Neutrophil (primary cell): ENCODE results near the gene KLHL3.

Experiments
- H3K27ac ChIP-seq: fragments of 200-600 bp; sonication (generic); 2 replicates; pipeline ENCODE4 v1.5.1; 2016; ENCODE audit warnings: mild to moderate bottlenecking, moderate library complexity
- H3K27me3 ChIP-seq: fragments of 200-600 bp; sonication (generic); 2 replicates; pipeline ENCODE4 v1.6.0; 2016; ENCODE audit warnings: mild to moderate bottlenecking
- H3K36me3 ChIP-seq: fragments of 200-600 bp; sonication (generic); 2 replicates; pipeline ENCODE4 v1.5.1; 2017
- H3K4me1 ChIP-seq, 2 experiments: fragments of 200-600 bp in 1 of 2; sonication (generic) in 1 of 2; 1 replicate in 1 of 2; 2 replicates in 1 of 2; pipeline versions ENCODE4 v1.5.1 to v1.6.1; 2013 to 2016; ENCODE audit warnings: low read depth in 1 of 2, low read length in 1 of 2, mild to moderate bottlenecking in 1 of 2, moderate library complexity in 1 of 2; ENCODE audit not compliant: control insufficient read depth in 1 of 2, insufficient read depth in 1 of 2
- H3K4me3 ChIP-seq, 2 experiments: fragments of 200-600 bp in 1 of 2; sonication (generic) in 1 of 2; 1 replicate in 1 of 2; 2 replicates in 1 of 2; pipeline ENCODE4 v1.5.1; 2013 to 2016; ENCODE audit warnings: low read depth in 1 of 2, low read length in 1 of 2, mild to moderate bottlenecking in 1 of 2, moderate library complexity in 1 of 2
- H3K9me3 ChIP-seq: fragments of 200-600 bp; sonication (generic); 2 replicates; pipeline ENCODE4 v1.5.1; 2016
- CTCF ChIP-seq: fragments of 200-600 bp; sonication (generic); IDR thresholded peaks from 2 replicates; pipeline ENCODE4 v1.5.1; 2016; ENCODE audit warnings: antibody characterized with exemption

KLHL3 gene

GRCh38 chr5:137631453-137631852 lies 104.4 kb downstream of the KLHL3 start:
- Histone ChIP-seq H3K36me3 (no peaks in the 10 kb centered on the region), H3K27me3 (no peaks in the 10 kb centered on the region), H3K27ac (no peak overlapping the region), H3K9me3 (no peaks in the 10 kb centered on the region), H3K4me1 (no peaks in the 10 kb centered on the region), H3K4me3 (no peak overlapping the region)
- no peak for TF ChIP-seq CTCF

GRCh38 chr5:137630972-137631370 lies 104.9 kb downstream of the KLHL3 start:
- Histone ChIP-seq H3K36me3 (no peaks in the 10 kb centered on the region), H3K27ac (no peak overlapping the region), H3K9me3 (no peaks in the 10 kb centered on the region), H3K4me1 (no peaks in the 10 kb centered on the region), H3K27me3 (no peaks in the 10 kb centered on the region), H3K4me3 (no peak overlapping the region)
- TF ChIP-seq CTCF = no peak

- no peaks in the 10 kb centered on the region for H3K9me3 ChIP-seq
- no peak overlapping the region for H3K27ac ChIP-seq
- H3K36me3 ChIP-seq = no peaks in the 10 kb centered on the region
- TF ChIP-seq CTCF = no peak
- no peaks in the 10 kb centered on the region for H3K27me3 ChIP-seq
- no peaks in the 10 kb centered on the region for H3K4me1 ChIP-seq
- no peak overlapping the region for H3K4me3 ChIP-seq
Observed at GRCh38 chr5:137630216-137630971, 105.5 kb downstream of the KLHL3 start.

GRCh38 chr5:137629646-137630045 lies 106.2 kb downstream of the KLHL3 start:
- TF ChIP-seq CTCF = peak; percentile 54
- H3K4me3 ChIP-seq = no peak overlapping the region
- no peaks in the 10 kb centered on the region for H3K36me3 ChIP-seq
- H3K27me3 ChIP-seq = no peaks in the 10 kb centered on the region
- H3K9me3 ChIP-seq = no peaks in the 10 kb centered on the region
- H3K27ac ChIP-seq = no peak overlapping the region
- H3K4me1 ChIP-seq = no peaks in the 10 kb centered on the region

GRCh38 chr5:137627706-137628105 lies 108.2 kb downstream of the KLHL3 start:
- H3K9me3 ChIP-seq = no peaks in the 10 kb centered on the region
- H3K27me3 ChIP-seq = no peaks in the 10 kb centered on the region
- no peak for TF ChIP-seq CTCF
- H3K36me3 ChIP-seq = no peaks in the 10 kb centered on the region
- no peak overlapping the region for H3K4me3 ChIP-seq
- no peak overlapping the region for H3K27ac ChIP-seq
- no peaks in the 10 kb centered on the region for H3K4me1 ChIP-seq
